CD4-positive, alpha-beta T cell treated with Interleukin-2 at 100 ng/mL for 4 hours (primary cell): ENCODE data around the gene HMCN1.

ENCODE experiments used
- DNase-seq: peaks from one replicate; pipeline ENCODE4 v3.0.0-alpha.2; 2020; ENCODE audit warnings: low spot score

Gene HMCN1

DNA sequence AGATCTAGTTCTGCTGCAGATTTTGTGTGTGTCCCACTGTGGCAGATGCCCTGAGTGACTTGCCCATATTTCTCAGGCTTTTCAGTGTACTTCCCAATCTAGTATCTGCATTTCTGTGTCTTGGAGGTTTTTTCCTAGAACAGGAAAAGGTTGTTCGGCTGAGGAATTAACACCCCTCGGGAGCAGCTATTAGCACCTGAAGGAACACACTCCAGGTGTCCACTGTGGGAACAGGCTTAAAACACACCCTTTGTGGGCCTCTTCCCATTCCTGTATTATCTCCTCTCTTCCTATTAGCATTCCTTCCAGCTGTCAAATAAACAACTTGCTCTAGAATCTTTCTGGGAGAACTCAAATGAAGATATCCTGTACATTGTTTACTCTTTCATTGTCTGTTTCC is 178.3 kb downstream of the HMCN1 start:
- no peak for DNase-seq

DNA sequence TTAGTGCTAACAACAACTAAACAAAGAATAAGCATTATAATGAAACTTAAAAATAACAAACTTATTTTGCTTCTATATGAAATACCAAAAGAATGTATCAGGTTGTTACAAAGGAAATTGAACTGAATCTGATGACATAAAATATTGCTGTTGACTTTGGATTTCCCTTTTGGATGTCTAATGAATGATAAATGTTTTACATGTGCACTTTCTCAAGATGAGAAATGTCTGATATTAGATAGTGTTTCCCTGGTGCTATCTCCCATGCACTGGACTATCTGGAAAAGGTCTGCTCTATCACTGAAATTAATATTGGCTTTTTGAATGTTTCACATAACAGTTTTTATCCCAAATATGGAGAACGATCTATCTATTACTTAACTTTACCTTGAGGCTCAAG is 179.9 kb downstream of the HMCN1 start:
- DNase-seq = no peak

DNA sequence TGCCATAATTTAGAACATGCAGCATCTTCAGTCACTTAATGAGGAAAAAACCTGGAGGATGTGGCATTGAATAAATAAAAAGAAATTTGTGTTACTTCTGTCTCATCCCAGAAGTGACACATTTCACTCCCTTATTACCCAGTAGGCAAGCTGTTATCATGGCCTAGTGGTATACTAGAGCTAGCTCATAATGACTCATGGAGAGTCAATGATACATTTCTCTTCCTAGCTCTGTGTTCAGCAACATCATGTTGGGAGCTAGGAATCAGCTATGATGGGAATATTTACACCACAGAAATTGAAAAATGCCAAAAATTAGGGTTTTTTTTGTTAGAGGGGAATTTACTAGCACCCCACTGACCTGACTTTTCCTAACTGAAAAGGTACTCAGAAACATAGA is 182.7 kb downstream of the HMCN1 start:
- DNase-seq = no peak

DNA sequence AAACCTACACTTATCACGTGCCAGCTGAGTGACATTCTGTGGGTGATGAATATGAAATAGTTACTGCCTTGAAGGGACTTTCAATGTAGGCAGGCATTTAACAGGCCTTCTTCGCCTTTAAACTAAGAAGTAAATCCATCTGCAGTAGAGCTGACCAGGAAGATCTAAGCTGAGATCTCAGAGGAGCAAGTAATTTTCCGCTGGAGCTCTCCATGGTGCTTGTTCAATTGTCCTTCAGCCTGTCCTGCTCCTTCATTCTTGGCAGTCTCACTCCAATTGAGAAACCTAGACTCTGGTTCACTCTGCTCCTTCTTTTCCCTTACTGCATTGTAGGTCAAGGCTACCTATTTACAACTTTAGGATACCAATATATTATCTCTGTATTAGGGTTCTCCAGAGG is 183.5 kb downstream of the HMCN1 start:
- DNase-seq = no peak

DNA sequence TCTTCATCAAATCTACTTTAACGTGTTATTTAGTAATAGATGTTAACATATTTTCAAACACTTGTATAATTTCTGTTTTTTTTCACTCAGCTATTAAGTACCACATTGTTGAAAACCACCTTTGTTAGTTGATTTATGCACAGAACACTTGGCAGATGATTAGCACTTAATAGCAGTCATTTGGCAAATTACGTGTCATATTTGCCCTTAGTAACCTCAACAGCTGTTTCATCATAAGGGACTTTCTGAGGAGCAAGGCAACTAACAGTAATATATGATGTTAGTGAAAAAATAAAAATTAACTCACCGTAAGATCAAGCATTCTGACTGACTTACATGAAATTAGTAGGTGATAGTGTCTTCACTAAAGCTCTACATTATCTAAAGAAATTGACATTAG is 186.4 kb downstream of the HMCN1 start:
- DNase-seq = no peak

DNA sequence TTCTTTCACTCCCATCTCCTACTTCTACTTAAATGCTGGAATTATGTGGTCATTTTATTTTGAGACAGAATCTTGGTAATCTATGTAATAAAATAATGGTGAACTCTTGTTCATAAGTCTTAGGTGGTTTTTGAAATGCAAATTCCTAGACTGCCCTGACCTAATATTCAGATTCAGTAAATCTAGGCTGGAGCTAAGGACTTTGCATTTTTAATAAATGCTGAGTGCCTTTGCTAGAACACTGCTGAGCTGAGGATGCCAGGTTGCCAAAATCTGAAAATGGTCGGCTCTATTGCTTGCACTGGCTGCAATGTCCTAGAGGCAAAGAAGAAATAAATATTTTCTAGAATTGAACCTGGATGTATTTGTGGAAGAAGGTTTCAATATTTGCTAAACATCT is 187.4 kb downstream of the HMCN1 start:
- DNase-seq = no peak

DNA sequence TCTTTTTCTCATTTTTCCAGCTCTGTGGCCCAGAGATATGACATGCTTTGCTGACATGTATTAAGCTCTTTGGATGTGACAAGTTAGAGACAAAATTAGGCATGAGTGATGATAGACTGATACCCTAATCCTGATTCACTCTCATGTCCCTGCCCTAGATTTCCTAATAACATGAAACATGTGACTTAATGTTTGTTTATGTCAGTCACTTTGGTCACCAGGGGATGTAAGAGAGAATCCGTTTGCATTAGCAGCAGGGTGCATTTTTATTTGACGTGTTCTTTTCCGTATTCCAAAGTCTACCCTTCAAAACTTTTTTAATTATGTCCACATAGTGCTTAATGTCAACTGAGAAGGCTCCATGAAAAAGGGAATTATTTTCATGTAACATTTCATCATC is 192.4 kb downstream of the HMCN1 start:
- DNase-seq = no peak

DNA sequence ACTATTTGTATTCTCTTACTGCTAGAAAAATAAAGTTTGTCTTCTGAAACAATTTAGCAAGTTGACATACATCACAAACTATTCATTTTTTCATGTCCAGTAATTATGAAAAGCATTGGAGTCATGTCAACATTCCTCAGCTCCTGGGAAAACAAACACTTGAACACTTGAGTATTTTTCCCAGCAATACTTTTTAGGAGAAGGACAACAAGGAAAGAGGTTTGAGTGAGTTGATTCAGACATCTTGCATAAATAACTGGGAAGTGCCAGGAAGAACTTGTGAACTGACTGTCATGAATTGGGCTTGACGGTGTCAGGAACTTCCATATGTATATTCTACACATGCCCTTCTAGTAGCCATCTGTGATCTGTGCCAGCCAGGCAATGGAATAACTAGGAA is 195.6 kb downstream of the HMCN1 start:
- no peak for DNase-seq

DNA sequence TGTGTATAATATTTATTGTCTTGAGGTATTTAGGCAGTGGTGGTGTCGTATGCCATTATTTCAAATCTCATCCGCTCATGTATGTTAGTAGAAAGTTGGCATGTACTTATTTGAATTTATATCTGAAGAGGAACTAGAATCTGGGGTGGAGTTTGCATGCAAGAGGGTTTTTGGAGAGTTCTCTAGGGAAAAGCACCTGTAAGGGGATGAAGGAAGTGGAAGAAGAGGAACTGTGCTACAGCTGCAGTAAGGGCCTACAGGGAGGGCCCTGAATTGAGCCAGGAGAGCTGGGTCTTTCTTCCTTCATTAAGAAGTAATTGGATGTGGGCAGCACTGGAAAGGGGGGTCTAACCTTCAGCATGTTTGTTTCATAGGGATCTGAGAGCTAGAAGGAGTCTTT is 197.2 kb downstream of the HMCN1 start:
- DNase-seq = no peak

DNA sequence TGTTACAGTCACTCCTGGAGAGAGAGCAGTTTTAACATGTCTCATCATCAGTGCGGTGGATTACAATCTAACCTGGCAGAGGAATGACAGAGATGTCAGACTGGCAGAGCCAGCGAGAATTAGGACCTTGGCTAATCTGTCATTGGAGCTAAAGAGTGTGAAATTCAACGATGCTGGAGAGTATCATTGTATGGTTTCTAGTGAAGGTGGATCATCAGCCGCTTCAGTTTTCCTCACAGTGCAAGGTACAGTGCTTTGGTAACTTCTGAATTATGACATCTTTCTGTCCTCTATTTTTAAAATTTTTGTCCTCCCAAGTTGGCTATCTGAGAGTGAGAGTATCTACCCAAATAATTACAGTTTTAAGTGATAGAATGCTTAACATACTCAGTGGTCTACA is 199.4 kb downstream of the HMCN1 start:
- no peak for DNase-seq

DNA sequence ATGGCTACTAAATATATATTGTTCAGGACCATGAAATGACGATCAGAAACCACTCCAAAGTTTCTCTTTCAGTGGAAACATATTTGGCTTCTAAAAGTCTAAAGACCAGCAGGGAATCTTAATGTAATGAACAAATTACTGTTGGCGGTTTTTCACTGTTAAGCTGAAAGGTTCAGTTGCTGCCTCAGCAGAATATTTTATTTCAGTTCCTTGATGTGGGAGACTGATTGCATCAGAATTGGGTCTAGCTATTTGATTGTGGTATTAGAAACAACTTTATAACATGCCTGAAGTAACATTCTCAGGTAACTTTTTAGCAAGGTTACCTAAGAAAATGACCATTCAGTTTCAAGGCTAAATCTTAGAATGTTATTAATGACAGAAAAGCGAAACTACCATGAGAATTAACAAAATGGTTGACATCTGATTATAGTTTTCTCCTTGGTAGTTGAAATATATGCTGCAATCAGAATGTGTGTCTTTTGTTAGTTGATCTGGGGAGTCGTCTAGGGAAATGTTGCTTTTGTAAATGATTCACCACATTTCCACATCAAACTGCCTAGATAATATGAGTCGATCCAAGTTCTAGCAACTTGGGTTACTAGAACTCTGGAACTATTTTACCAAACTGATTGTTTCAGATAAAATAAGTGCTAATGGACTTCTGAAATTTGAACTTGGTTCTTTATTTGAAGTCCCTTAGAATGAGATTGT is 200.4 kb downstream of the HMCN1 start:
- DNase-seq = no peak

DNA sequence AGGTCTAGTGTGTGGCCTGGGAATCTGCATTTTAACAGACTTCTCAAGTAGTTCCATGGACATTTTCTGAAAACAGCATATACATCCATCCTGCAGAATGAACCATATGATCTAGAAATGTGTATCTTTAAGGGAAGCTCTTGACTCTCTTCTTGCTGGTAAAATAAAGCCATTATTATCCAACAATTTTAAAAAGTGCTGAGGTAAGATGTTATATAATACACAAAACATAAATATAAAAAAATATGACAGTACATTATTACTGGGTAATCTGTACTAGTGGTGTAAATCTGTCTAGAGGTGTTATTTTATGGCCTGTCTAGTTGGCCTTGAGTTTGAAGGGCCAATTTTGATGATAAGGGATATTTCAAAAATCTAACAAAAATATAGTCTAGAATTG is 201.2 kb downstream of the HMCN1 start:
- no peak for DNase-seq

DNA sequence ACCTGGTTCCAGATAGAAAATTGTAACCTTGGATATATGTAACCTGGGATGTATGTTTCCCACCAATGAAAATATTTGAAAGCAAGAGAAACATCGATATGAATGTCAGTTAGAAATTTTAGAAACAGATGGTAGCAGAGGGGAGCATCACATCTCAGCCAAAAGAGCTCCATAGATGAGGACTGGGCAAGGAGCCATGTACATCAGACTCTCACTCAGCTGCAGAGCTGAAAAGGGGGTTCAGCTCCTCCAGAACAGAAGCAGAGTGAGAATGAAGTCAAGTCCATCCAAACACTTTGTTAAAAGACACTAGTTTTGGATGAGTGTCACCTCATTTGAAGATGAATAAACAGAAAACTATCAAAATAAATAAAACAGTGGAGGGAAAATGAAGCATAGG is 202.4 kb downstream of the HMCN1 start:
- DNase-seq = no peak

DNA sequence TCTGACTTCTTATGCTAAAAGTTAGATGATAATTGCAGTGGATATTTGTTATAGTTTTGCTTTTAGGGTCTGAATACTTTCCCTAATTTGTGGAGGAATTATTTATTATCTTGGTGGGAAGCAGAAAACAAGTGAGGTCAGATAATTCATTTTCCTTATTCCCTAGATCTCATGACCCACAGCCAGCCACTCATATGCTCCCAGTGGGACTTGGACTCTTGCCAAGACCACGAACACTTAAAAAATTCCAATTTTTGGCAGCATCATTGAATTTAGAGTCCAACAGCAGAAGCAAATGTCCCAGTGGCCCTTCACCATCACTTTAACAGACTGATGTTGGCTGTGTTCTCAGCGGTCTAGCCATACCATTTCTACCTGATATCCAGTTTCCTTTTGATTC is 204.2 kb downstream of the HMCN1 start:
- no peak for DNase-seq

DNA sequence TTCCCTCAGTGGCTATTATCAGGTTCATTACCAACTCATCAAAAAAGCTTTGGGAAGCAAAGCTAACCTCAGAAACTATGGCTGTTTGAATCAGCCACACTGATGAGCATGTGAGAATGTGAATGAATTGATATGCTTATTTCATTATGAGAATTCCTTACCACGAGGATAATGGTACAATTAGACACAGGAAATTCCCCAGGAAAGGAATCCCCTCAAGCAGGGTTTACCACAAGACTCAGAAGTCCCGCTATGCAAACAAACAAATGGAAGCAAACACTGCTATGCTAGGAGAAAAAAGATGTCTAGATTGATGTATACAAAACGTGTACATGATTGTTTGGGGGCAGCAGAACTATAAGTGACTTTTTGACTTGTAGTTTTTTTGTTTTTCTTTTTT is 205.0 kb downstream of the HMCN1 start:
- DNase-seq = no peak

DNA sequence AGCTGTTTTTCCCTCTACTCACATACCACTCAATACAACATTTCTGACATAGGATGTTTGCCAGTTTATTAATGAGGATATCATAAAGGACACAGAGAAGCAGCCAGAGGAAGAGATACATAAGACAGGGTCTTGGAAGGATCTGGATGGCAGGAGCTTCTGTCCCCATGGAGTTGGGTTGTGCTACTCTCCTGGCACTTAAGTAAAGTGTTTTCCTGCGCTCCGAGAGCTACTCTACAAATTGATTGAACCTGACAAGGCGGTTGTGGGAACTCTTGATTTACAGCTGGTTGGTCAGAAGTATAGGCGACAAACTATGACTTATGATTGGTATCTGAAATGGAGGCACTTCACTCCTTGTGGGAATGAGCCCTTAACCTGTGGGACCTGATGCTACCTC is 208.8 kb downstream of the HMCN1 start:
- no peak for DNase-seq

DNA sequence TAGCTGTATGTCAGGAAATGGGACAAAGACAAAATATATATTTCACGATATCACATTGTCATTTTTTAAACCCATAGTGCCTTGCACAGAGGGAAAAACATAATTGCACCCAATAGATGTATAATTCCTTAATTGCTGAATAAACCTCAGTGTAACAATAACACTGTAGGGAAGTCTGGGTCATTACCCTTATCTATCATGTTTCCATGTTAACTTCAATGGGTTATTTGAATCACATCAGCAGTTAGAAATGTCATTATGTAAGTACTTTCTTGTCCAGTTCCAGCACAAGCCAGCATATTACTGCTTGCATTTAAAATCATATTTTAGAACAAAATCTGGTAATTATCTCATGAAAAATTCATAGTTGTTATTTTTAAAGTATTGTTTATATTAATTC is 222.7 kb downstream of the HMCN1 start:
- DNase-seq = no peak

DNA sequence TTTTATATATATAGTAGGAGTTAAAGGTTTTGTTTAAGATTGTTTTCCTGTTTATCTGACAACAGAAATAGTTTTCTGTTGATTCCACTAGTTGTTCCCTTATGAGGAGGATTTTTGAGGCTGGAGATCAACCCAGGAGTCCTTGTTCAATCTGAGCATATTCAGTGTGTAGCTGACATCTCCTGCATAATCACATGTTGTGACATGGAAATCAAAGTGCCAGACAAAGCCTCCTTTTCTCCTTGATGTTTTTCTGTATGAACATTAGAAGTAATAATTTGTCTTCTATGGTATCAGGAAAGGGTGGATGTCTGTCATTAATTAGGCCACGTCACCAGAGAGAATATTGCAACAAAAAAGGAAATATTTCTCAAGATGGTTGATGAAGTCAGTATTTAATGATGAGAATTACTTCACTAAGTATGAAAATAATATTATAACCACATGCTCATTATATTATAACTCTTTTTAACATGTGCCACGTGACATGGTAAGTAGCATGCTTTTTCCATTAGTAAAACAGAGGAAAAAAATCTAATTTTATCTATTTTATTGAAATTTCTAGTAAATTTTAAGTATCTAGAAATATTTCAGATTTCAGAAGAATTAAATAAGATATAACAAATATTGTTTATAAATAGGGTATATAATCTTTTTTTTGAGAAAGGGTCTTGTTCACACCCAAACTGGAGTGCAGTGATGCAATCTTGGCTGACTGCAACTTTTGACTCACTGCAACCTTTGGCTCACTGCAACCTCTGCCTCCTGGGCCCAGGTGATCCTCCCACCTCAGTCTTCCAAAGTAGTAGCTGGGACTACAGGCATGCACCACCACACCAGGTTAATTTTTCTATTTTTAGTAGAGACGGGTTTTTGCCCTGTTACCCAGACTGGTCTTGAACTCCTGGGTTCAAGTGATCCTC is 223.5 kb downstream of the HMCN1 start:
- DNase-seq = no peak

DNA sequence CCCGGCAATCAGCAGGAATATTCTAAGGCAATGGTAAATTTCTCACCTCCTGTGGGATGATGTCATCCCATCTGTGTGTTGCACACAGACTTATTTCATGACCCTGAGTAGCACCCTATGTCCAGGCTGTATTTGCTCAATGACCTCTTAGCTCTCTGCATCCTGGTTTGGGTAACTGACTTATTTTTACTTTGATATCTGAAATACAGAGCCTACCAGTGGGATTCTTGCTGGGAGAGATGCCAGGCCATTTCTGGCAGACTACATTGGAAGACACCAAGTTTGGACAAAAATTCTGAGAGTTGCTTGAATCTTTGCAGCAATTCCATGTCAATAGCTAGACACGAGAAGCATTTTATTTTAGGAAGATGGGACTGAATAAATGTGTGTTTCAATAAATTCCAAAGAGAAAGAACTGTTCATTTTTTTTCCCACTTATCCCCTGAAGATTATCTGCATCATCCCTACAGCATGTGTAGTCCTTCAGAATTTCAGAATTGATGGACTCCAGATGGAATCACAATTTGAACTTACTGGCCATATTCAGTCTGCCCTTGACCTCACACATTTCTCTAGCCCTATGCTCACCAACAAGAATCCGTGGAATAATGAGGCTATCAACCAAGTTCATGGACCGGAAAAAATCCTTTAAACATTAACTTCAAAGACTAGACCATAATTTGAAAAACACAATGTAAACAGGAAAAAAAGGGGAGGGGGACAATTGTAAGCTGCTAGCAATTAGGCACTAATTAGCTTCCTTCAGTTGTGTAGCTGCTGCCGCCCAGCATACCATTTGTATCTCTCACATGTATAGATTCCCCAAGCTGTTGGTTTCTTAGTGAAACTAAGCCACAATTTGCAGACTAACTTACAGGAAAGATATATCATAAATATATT is 226.5 kb downstream of the HMCN1 start:
- no peak for DNase-seq

DNA sequence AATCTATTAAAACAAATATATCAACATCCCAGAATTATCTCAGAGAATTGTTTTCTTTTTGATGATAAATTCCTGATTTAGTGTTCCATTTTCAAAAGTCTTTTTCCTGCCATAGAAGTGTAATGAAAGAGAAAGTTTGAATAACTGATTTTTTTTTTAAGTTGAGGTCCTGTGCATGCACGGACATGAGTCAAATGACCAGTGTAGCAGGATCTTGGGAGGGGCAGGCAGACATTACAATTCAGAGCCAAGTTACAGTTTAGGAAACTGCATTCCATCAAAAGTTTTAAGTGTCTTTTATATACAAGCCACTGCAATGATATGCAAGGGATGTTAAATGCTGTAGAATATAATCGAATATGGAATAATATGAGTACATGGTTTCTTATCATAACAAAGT is 227.5 kb downstream of the HMCN1 start:
- no peak for DNase-seq

DNA sequence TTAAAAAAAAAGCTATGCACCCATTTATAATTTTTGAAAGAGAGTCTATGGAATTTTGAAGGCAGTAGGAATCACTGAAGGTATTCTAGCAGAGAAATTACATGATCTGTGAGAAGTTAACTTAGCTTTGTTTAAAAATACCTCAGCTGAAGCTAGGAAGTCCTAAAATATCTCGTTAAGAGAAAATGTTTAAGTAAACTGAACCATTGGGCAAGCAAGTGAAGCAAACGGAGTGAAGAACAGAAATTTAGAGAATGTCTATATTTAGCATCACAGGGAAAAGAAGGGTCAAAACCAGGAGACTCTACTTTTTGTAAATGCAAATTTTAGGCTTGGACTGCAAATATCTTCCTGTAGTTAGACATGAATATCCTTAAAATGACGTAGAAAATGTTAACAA is 230.8 kb downstream of the HMCN1 start:
- no peak for DNase-seq

DNA sequence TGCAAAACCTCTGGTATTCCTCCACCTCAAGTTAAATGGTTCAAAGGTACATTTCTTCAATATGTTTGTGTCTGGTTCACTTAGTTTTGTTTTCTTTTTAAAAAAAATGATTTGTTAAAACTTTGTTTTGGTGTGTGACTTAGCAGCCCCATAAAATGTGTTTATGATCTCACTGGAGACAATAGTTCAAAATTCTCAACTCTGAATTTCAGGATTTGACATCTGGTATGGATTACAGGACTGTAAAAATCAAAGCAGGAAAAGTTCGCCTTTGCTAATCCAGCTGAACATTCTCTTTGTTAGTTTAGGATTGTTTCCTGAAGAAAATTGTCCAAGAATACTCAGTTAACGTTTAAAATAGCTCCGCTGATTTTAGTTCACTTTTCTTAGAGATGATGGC is 231.7 kb downstream of the HMCN1 start:
- DNase-seq = no peak

DNA sequence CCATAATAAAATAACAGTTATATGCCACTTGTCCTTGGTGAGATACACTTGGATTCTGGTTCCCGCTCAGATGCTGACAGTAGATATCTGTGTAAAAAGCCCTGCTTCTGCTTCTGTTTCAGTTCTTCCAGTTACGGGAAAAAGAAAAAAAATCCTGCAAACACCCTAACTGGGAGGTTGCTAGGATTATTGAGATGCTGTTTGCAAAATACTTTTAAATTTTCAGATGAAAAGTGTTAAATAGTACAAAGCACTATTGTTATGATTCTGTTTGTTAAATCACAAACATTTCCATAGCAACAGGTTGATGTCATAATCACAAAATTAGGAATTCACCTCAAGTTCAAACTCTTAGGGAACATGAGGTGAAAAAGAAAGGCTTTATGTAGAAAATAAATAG is 232.3 kb downstream of the HMCN1 start:
- DNase-seq = no peak
